Transverse colon (tissue), 4 donors: ENCODE data around the gene RIIAD1. TPM values are rescaled to one million over a fixed set of nuclear protein-coding genes. Genes with fewer than 3 reads are reported as not detected.
A peak's percentile ranks its signal among the peaks of the same experiment; 100 is the strongest.

ENCODE experiments used
- DNase-seq: peaks from one replicate; pipeline ENCODE4 v3.0.0-alpha.2; 2019
- H3K27ac ChIP-seq, 4 donors: fragments of 200-600 bp; sonication (generic); 2 replicates each; pipeline ENCODE4 v1.5.1; 2016 to 2018; ENCODE audit warnings: inconsistent platforms in 4 of 4
- H3K27me3 ChIP-seq: fragments of 200-600 bp; sonication (generic); 2 replicates; pipeline ENCODE4 v1.5.1; 2017; ENCODE audit warnings: inconsistent platforms
- H3K36me3 ChIP-seq, 4 donors: fragments of 200-600 bp; sonication (generic); 2 replicates each; pipeline ENCODE4 v1.5.1; 2017 to 2019; ENCODE audit warnings: inconsistent platforms in 4 of 4
- H3K4me1 ChIP-seq, 4 donors: fragments of 200-600 bp; sonication (generic); 2 replicates each; pipeline ENCODE4 v1.5.1; 2017 to 2020; ENCODE audit warnings: inconsistent platforms in 4 of 4
- H3K4me3 ChIP-seq, 4 donors: fragments of 200-600 bp; sonication (generic); 1 replicate in 1 of 4; 2 replicates in 3 of 4; pipeline versions ENCODE4 v1.5.1 to v1.6.1; 2017 to 2019; ENCODE audit warnings: inconsistent platforms in 4 of 4
- H3K9me3 ChIP-seq, 2 donors: fragments of 200-600 bp; sonication (generic); 2 replicates each; pipeline ENCODE4 v1.5.1; 2017 to 2019; ENCODE audit warnings: inconsistent platforms in 2 of 2
- EP300 ChIP-seq: sonication (generic); formaldehyde crosslinking; IDR thresholded peaks from one replicate; pipeline ENCODE4 v1.6.1; 2017; ENCODE audit warnings: antibody characterized with exemption, low read depth
- POLR2A ChIP-seq: fragments of 450-650 bp; IDR thresholded peaks from one replicate; pipeline ENCODE4 v1.6.1; 2016; ENCODE audit warnings: antibody characterized with exemption, mild to moderate bottlenecking, moderate library complexity
- POLR2AphosphoS5 ChIP-seq, 3 donors: sonication (generic); formaldehyde crosslinking; IDR thresholded peaks; one replicate each; pipeline ENCODE4 v1.6.1; 2016; ENCODE audit warnings: antibody characterized with exemption in 3 of 3
- WGBS, 2 donors: methylation state at CpG; one replicate each; pipeline ENCODE4 v1.1.5; 2018; ENCODE audit warnings: low coverage in 1 of 2; 5-methylcytosine and 5-hydroxymethylcytosine counted together
- in situ Hi-C, 4 donors: fragments of 200-750 bp; cut with MboI; loops; one replicate each; pipeline versions ENCODE4 v1.15.0 to v1.15.1; 2017; ENCODE audit warnings: low sequenced_read_pairs in 3 of 4, low pct_ligation_motif_present in 1 of 4, low pct_unique_long_range_greater_than_20kb in 1 of 4
- intact Hi-C: fragments of 100-400 bp; cut with DNase I; formaldehyde crosslinking; loops from one replicate; pipeline ENCODE4 v1.15.1; 2023; ENCODE audit warnings: low total_unique reads
- total RNA-seq, 4 donors: library from RNA; depleted of rRNA; stranded (reverse); fragments of >200 nt; gene quantifications; one replicate each; pipeline ENCODE4 v1.1.0, GENCODE V29; 2016
- TF ChIP-seq, protein P1 (sequence below), 5 experiments: fragments of 200-600 bp in 3 of 5; fragments of 450-650 bp in 2 of 5; sonication (generic) in 3 of 5; IDR thresholded peaks; 1 replicate in 2 of 5; 2 replicates in 3 of 5; pipeline ENCODE4 v1.5.1; 2016 to 2017; ENCODE audit warnings: antibody characterized with exemption in 5 of 5, inconsistent platforms in 3 of 5, mild to moderate bottlenecking in 2 of 5, moderate library complexity in 1 of 5

RIIAD1 gene
- total RNA-seq, 4 donors from 2014 or later, result not detected

DNA sequence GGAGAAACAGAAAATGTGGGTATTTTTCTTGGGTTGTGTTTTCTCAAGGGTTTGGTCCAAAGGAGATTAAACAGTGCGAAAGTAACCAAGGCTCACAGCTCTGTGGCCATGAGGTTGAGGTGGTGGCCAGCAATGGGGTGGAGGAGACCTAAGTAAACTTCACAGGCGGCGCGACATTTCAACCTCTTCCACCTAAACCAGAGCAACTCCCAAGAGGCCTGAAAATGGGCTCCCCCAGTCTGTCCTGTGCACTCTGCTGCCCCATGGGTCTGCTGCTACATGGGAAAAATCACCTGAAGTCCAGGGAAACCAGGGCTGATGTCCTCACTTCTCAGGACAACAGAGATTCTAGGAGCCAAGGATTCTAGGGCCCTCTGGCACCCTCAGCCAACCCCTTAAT is 17.1 kb upstream of the RIIAD1 start:
- TF ChIP-seq EP300 (no peak), POLR2AphosphoS5 (IDR thresholded peaks at IDR 0.05) (no peak), POLR2A (no peak)
- TF ChIP-seq, protein P1, sequence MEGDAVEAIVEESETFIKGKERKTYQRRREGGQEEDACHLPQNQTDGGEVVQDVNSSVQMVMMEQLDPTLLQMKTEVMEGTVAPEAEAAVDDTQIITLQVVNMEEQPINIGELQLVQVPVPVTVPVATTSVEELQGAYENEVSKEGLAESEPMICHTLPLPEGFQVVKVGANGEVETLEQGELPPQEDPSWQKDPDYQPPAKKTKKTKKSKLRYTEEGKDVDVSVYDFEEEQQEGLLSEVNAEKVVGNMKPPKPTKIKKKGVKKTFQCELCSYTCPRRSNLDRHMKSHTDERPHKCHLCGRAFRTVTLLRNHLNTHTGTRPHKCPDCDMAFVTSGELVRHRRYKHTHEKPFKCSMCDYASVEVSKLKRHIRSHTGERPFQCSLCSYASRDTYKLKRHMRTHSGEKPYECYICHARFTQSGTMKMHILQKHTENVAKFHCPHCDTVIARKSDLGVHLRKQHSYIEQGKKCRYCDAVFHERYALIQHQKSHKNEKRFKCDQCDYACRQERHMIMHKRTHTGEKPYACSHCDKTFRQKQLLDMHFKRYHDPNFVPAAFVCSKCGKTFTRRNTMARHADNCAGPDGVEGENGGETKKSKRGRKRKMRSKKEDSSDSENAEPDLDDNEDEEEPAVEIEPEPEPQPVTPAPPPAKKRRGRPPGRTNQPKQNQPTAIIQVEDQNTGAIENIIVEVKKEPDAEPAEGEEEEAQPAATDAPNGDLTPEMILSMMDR (IDR thresholded peaks at IDR 0.05), result no peak
- in situ Hi-C loops (no loop called here), intact Hi-C loops (loop anchor here (1.0 kb wide), 1 partner anchor 106 kb away; no protein-coding TSS in a partner anchor)
- H3K27ac ChIP-seq, result no peak overlapping the region
- WGBS, 2 donors, result 66 to 100% methylated on average over 4 of the region's 4 CpGs
- H3K9me3 ChIP-seq, result no peaks in the 10 kb centered on the region
- no peaks in the 10 kb centered on the region for H3K27me3 ChIP-seq
- H3K4me3 ChIP-seq, result no peak overlapping the region
- DNase-seq, result no peak
- H3K36me3 ChIP-seq, result peaks cover 0 to 12% (median under 1%) of the 10 kb centered on the region in 4 donors
- peaks cover 0 to 9% (median 4%) of the 10 kb centered on the region in 4 donors for H3K4me1 ChIP-seq

DNA sequence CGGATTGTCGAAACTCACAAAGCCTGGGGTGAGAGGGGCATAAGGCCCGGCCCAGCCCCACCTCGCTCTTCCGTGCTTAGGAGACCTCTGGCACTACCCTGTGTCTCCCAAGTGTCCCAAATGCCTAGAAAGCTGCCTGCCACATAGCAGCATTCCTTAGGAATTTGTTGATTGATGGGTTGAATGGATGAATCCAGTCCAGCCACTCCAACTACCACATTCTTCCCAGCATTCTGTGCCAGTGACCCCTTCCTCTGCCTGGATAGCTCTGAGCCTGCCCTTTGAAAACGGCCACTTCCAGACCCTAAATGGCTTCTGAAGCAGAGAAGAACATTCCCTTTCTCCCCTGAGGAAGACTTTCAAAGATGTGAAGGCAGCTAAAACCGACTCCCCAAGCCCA is 16.2 kb upstream of the RIIAD1 start:
- WGBS, 2 donors, result 74% methylated on average over 5 of the region's 7 CpGs; no CpG with 5 or more reads in 1 of the 2 donors
- H3K36me3 ChIP-seq, result peaks cover 0 to 3% (median 0%) of the 10 kb centered on the region in 4 donors

DNA sequence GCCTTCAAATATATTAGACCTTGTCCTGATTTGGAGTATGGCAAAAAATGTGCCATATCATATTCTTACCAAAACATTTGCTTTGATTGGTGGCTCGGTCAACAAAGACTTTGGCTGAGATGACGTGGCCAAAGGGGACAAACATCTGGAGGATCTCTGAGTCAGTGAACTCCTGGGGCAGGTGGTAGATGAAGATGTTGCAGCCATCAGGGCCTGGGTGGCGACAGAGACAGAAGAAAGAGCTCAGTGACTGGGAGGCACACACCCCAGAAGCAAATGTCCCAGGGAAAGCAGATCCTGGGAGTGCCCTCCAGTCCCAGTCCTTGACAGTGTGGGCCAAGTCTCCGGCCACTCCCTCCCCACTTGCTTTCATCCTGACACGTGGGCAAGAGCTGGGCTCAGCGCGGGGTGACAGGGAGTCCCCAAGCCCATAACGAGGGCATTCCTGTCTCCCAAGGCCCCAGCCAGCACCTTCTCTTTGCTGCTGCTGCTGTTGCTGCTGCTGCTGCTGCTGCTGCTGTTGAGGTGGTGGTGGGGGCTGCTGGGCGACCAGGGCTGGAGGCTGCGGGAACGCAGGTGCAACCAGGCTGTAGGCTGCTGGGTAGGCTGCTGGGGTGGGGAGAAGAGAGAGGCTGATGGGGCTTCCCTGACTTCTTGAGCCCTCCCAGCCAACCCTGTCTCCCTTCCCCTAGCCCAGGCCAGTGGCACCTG is 15.4 kb upstream of the RIIAD1 start:
- in situ Hi-C loops (no loop called here), intact Hi-C loops (no loop called here)
- Histone ChIP-seq H3K4me1 (peaks cover 0 to 9% (median 4%) of the 10 kb centered on the region in 4 donors), H3K4me3 (no peak overlapping the region), H3K9me3 (no peaks in the 10 kb centered on the region), H3K27me3 (no peaks in the 10 kb centered on the region), H3K36me3 (no peaks in the 10 kb centered on the region), H3K27ac (peak overlapping the region in 1 of 4 donors; percentile 22)
- TF ChIP-seq, protein P1 (IDR thresholded peaks at IDR 0.05), result no peak
- no peak for TF ChIP-seq EP300
- TF ChIP-seq POLR2A, result no peak
- no peak for TF ChIP-seq POLR2AphosphoS5 (IDR thresholded peaks at IDR 0.05)
- WGBS, 2 donors, result 35% methylated on average over 11 of the region's 11 CpGs; no CpG with 5 or more reads in 1 of the 2 donors
- DNase-seq, result peak; percentile 48

More for the DNA sequence above, 16.2 kb upstream of the RIIAD1 start:
- H3K4me1 ChIP-seq, result peaks cover 0 to 9% (median 4%) of the 10 kb centered on the region in 4 donors
- no peak for TF ChIP-seq POLR2AphosphoS5 (IDR thresholded peaks at IDR 0.05)
- TF ChIP-seq, protein P1 (IDR thresholded peaks at IDR 0.05), result no peak
- no peak for TF ChIP-seq EP300
- TF ChIP-seq POLR2A, result no peak
- H3K27me3 ChIP-seq, result no peaks in the 10 kb centered on the region
- in situ Hi-C loops (no loop called here), intact Hi-C loops (no loop called here)
- no peak overlapping the region for H3K27ac ChIP-seq
- H3K9me3 ChIP-seq, result no peaks in the 10 kb centered on the region
- H3K4me3 ChIP-seq, result no peak overlapping the region
- no peak for DNase-seq

DNA sequence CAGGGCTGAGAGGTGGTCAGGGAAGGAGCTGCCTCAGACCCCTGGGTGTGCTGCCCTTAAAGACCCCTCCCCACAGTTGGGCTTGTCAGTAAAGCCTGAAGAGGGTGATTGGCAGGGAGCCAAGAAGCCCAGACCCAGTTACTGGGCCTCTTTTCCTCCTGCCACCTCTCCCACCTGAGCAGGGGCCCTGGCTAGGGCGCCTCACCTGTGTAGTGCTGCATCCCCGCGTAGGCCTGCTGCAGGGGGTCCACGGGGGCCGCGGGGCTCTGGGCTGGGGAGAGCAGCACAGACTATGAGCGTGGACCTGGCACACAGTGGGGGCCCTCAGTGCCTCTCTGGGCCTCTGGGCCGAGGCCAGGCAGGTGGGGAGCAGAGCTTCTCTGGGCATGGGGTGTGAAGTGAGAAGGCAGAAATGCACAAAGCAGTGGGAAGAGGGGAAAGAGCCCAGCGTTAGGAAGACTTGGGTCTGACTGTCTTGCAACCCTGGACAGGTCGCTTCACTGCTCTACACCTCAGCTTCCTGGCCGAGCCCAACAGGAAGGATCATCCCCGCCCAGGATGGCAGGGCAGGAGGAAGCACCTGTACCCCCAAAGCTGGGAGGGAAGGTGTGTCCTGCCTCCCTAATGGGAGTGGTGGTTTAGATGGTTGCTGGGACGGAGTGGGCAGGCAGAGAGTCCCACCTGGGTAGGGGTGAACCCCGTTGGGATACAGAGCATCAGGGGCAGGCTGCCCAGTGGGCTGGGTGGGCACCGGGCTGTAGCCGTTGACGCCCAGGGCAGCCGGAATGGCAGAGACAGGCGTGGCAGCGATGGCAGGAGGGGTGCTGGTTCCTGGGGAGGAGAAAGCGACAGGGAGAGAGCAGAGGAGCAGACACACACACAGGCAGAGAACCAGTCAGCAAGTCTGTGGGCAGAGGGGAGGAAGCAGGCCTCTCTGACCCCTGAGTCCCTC is 14.6 kb upstream of the RIIAD1 start:
- 79 to 94% methylated on average over 8 to 17 of the region's 21 CpGs for WGBS, 2 donors
- in situ Hi-C loops (no loop called here), intact Hi-C loops (no loop called here)
- no peak overlapping the region for H3K4me3 ChIP-seq
- TF ChIP-seq POLR2A (no peak), EP300 (no peak)
- DNase-seq, result no peak
- H3K27ac ChIP-seq, result no peak overlapping the region
- H3K27me3 ChIP-seq, result no peaks in the 10 kb centered on the region
- H3K36me3 ChIP-seq, result no peaks in the 10 kb centered on the region
- H3K9me3 ChIP-seq, result no peaks in the 10 kb centered on the region
- peaks cover 0 to 11% (median 5%) of the 10 kb centered on the region in 4 donors for H3K4me1 ChIP-seq
